Stimulated activated CD4-positive, alpha-beta T cell treated with anti-CD3 and anti-CD28 coated beads, TNF-alpha, amount 100 ng/mL, for 24 hours (primary cell): Measurements from ENCODE around the gene GPR152.
"Not testable (repeated sequence)": the region's sequence is repeated elsewhere in the genome, so short reads cannot be mapped to it uniquely, and the experiment has no call there.

Source experiments
- DNase-seq, 3 experiments: peaks; one replicate each; pipeline ENCODE4 v3.0.0-alpha.2; 2020; ENCODE audit warnings: low read depth in 3 of 3

Gene GPR152

GRCh38 chr11:67489885-67490726 lies 37.6 kb upstream of the GPR152 start:
- DNase-seq, result no peak

GRCh38 chr11:67489203-67489884 lies 36.8 kb upstream of the GPR152 start:
- DNase-seq, result no peak

- peak in 1 of 3 experiments; percentile 46 for DNase-seq
Observed at GRCh38 chr11:67486481-67487195, 34.1 kb upstream of the GPR152 start.

GRCh38 chr11:67485873-67486361 lies 33.4 kb upstream of the GPR152 start:
- peak in 1 of 3 experiments; percentile 61 for DNase-seq

- peak in 2 of 3 experiments; percentile 44 to 77 for DNase-seq
Observed at GRCh38 chr11:67484847-67485311, 32.4 kb upstream of the GPR152 start.

- DNase-seq, result peak in 1 of 3 experiments; percentile 32
Observed at GRCh38 chr11:67483831-67484665, 31.5 kb upstream of the GPR152 start.

GRCh38 chr11:67482827-67483798 lies 30.6 kb upstream of the GPR152 start, which contains the start of gene AIP:
Gene AIP, plus strand, starts transcription at chr11:67483026. Its CDS starts 133 bp downstream, at chr11:67483159.
- DNase-seq, result peak; percentile 93 to 98 (median 97)

- DNase-seq, result no peak
Observed at GRCh38 chr11:67482275-67482826, 29.8 kb upstream of the GPR152 start.

- not testable (repeated sequence) for DNase-seq
Observed at GRCh38 chr11:67477344-67478050, 25.0 kb upstream of the GPR152 start.

- not testable (repeated sequence) for DNase-seq
Observed at GRCh38 chr11:67476692-67477091, 24.2 kb upstream of the GPR152 start.

GRCh38 chr11:67472882-67473281 lies 20.4 kb upstream of the GPR152 start:
- no peak for DNase-seq

GRCh38 chr11:67470337-67471002 lies 17.9 kb upstream of the GPR152 start:
- DNase-seq, result no peak

GRCh38 chr11:67469508-67469811 lies 16.9 kb upstream of the GPR152 start:
- no peak for DNase-seq

- peak; percentile 86 to 90 (median 89) for DNase-seq
Observed at GRCh38 chr11:67468759-67469507, 16.4 kb upstream of the GPR152 start, which contains the start of gene TMEM134. Gene TMEM134, minus strand, starts transcription at chr11:67469251. Its CDS starts 59 bp downstream, at chr11:67469192.

- DNase-seq, result no peak
Observed at GRCh38 chr11:67468456-67468758, 15.9 kb upstream of the GPR152 start.

GRCh38 chr11:67468056-67468455 lies 15.5 kb upstream of the GPR152 start:
- DNase-seq, result peak in 1 of 3 experiments; percentile 51

- DNase-seq, result no peak
Observed at GRCh38 chr11:67466962-67467771, 14.6 kb upstream of the GPR152 start.
